NCI-H1105 (cell line): Measurements from ENCODE around the gene SLC20A1.
"Not testable (repeated sequence)": the region's sequence is repeated elsewhere in the genome, so short reads cannot be mapped to it uniquely, and the experiment has no call there.

Source experiments
- DNase-seq: peaks from one replicate; lab custom pipeline; 2025; lab: John Stamatoyannopoulos, UW

Gene SLC20A1

DNA sequence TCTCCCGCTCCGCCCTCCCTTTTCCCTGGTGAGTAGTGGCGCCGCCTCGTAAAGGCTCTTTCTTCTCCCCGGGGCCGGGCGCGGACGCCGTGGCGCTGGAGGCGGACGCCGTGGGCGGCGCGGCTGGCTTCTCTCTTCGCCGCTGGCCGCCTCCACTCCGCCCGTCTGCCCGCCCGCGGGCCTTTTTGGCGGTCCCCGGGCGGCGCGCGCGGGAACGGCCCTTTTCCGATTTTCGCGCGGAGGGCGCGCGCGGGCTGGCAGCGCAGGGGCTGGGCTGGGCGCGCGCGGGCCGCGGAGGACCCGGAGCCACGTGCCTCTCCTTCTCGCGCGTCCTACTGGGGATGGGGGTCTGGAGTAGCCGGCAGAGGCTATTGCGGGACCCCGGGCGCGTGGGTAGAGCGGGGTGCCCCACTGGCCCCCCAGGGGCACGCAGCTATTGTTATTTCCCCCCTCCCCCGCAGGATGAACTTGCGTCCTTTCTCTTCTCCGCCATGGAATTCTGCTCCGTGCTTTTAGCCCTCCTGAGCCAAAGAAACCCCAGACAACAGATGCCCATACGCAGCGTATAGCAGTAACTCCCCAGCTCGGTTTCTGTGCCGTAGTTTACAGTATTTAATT, 472 bp downstream of the SLC20A1 start:
- peak; percentile 52 for DNase-seq

DNA sequence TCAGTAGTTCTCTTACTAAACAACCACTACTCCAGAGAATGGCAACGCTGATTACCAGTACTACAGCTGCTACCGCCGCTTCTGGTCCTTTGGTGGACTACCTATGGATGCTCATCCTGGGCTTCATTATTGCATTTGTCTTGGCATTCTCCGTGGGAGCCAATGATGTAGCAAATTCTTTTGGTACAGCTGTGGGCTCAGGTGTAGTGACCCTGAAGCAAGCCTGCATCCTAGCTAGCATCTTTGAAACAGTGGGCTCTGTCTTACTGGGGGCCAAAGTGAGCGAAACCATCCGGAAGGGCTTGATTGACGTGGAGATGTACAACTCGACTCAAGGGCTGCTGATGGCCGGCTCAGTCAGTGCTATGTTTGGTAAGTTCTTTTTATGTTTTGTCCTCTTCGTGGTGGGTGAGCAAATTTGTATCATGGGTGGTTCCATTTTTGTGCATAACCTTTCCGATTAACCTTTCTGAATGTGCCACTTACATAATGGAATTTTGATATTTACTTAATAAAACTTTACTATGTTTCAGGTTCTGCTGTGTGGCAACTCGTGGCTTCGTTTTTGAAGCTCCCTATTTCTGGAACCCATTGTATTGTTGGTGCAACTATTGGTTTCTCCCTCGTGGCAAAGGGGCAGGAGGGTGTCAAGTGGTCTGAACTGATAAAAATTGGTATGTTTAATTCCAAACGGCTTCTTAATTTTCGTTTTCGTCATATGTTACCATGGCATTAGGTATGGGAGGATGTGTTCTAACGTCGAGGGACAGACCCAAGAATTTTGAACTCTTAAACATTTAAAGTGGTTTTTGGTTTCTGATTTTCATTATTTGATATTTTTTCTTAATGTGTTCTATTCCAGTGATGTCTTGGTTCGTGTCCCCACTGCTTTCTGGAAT, 1.3 kb downstream of the SLC20A1 start:
- peak; percentile 2 for DNase-seq

DNA sequence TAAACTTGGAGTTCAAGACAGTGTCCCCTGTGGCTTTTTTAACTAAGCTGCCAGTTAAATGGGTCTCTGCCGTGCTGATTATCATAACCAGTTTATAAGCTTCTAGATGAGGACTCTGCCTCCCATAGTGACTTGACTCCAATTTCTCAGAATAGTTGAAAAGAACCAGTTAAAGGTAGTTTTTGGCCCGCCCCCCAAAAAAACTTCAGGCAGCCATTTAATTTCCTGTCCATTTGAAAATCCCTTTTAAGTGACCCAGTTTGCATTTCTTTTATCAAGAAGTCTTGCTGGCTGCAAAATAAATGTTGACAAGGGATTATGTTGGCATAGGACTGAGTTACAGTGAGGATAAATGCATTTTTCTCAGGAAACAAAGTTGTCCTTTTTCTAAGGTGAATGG, 2.3 kb downstream of the SLC20A1 start:
- no peak for DNase-seq

DNA sequence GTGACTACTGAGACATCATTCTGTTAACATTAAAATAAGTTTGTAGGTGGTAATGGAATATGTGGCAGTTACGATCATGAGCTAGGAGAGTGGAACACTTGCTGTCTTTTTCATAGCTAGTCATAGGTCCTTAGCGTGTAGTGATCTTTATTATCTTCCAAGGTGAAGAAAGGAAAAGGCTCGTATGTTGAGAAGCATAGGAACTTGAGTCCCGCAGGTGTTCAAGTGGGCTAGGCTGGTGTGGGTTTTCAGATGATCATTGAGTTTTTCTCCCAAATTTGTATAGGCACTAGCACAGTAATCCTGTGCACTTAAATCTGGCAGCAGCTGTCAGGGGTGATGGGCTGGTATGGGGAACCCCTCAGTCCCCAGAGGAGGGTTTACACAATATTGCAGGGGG, 10.9 kb downstream of the SLC20A1 start:
- no peak for DNase-seq

DNA sequence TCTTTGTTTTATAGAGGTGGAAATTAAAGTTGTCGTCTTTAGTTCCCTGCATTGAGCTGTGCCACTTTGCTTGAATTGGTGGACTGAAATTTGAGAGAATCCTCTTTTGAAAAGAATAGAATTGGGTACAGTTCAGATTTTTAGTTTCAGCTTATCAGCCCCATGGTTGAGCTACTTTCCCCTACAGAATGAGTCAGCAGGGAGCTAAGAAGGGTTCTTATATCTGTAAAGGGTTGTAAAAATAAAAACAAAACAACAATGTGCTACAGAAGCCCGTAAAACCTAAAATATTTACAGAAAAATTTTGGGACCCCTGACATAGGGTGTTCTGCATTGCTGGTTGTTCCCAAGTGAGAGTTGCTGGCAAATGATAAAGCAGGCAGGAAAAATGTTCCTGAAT, 12.6 kb downstream of the SLC20A1 start:
- DNase-seq, result no peak

DNA sequence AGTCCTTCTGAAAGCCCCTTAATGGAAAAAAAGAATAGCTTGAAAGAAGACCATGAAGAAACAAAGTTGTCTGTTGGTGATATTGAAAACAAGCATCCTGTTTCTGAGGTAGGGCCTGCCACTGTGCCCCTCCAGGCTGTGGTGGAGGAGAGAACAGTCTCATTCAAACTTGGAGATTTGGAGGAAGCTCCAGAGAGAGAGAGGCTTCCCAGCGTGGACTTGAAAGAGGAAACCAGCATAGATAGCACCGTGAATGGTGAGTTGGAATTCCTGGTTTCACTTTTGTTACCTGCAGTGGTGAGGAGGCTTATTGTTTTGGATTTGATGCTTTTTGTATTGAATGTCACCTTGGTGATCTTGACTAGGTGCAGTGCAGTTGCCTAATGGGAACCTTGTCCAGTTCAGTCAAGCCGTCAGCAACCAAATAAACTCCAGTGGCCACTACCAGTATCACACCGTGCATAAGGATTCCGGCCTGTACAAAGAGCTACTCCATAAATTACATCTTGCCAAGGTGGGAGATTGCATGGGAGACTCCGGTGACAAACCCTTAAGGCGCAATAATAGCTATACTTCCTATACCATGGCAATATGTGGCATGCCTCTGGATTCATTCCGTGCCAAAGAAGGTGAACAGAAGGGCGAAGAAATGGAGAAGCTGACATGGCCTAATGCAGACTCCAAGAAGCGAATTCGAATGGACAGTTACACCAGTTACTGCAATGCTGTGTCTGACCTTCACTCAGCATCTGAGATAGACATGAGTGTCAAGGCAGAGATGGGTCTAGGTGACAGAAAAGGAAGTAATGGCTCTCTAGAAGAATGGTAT, 13.3 kb downstream of the SLC20A1 start:
- DNase-seq, result no peak

DNA sequence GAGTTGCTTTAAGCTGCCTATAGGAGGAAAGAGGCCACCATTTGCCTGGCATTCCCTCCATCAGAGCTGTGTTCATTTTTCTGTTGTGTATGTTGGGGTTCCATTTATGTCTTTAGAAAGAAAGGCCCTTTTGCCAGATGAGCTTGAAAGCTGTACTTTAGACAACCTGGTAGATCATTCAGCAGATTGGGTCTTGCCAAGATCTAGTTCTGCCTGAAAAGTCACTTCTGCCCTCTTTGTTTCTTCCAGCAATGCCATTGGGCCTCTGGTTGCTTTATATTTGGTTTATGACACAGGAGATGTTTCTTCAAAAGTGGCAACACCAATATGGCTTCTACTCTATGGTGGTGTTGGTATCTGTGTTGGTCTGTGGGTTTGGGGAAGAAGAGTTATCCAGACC, 14.4 kb downstream of the SLC20A1 start:
- no peak for DNase-seq

DNA sequence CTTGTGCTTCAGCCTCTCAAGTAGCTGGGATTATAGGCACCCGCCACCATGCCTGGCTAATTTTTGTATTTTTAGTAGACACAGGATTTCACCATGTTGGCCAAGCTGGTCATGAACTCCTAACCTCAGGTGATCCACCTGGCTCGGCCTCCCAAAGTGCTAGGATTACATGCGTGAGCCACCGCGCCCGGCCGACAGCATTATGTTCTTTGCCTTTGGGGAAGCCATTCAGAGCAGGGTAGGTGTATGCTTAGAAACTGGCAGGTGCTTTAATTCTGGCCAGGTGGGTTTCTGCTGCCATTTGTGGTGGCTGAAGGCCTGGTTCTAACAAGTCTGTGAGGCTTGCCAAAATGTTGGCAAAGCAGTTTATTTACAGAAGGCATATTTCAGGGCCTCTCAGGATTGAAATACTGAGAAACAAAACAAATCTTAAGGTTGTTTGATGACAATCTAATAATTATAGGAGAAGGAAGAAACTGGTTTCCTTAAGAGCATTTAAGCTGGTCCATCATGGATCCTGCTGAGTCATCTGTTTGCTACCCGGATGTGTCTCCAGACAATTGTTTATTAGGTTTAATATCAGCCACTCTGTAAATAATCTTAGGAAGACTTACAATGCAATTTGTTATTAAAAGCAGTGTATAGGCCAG, 16.0 kb downstream of the SLC20A1 start:
- peak; percentile 36 for DNase-seq

DNA sequence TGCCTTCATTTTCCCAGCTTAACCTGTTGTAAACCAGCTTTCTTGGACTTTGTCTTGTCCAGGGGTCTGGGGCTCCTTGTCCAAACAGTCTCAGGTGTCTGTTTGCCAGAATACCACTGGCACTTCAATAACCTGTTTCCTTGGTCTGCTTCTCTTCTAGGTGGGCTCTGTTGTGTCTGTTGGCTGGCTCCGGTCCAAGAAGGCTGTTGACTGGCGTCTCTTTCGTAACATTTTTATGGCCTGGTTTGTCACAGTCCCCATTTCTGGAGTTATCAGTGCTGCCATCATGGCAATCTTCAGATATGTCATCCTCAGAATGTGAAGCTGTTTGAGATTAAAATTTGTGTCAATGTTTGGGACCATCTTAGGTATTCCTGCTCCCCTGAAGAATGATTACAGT, 17.0 kb downstream of the SLC20A1 start:
- no peak for DNase-seq

DNA sequence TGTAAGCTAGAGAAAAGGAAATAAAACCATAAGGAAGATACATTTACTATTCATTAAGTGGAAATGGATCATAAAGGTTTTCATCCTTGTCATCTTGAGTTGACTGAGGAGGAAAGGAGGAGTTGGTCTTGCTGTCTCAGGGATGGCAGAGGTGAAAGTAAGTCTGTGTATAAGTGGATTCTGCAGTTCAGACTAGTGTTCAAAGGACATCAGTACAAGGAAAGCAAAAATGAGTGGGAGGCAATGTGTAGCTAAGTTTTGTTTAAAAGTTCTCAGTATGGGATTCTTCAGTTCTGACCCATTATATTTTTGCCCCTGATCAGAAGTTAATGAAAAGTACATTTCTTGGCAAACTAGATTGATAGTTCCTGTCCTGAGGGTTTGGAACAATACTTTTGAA, 18.9 kb downstream of the SLC20A1 start:
- DNase-seq, result no peak

DNA sequence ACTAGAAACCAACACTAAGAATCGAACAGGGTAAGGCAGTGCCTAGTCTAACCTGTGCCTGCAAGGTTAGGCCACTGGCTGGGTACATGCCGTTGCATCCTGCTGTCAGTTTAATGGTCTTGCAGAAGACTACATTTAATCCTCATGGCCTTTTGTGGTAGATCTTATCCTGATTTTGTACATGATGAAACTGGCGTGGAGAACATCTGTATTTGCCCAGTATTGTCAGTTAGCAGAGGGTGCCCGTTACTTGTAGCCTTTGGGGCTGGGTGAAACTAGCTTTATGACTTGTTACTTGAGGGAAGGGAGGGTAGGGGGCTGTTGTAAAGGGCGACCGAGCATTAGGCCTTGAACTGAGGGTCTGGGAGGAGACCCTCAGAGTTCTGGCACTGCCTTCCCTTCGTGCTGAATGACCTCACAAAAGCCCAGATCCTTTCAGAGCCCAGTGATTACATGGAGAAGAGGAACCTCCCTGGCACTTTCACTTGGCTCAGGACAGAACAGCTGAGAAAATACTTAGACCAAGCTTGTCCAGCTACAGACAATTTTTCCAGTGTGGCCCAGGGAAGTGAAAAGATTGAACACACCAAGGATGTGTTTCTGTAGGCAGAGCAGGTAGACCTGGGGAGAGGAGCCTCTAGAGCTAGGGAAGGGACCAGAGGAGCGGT, 19.5 kb downstream of the SLC20A1 start:
- DNase-seq, result no peak

DNA sequence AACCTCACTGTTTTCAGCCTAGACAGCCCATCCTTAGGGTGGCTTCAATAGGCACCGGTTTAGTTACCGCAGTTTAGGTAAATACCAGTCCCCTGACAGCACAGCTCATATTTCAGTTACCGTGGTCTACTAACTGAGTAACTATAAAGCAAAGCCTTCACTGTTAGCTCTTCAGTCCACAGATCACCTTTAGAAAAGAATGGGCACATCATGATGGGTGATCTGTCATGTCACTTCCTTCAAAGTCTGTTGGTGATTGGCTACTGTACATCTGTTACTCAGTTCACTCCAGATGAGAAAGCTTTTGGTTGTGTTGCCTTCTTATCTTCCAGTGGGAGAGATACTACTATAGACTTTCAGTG, 21.0 kb downstream of the SLC20A1 start:
- DNase-seq, result no peak

DNA sequence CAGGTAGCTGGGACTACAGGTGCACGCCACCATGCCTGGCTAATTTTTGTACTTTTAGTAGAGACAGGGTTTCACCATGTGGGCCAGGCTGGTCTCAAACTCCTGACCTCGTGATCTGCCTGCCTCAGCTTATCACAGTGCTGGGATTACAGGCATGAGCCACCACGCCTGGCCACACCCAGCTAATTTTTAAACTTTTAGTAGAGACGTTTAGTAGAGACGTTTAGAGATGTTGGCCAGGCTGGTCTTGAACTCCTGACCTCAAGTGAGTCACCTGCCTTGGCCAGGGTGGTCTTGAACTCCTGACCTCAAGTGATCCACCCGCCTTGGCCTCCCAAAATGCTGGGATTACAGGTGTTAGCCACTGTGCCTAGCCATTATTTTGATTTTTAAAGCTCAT, 21.8 kb downstream of the SLC20A1 start:
- DNase-seq, result not testable (repeated sequence)

DNA sequence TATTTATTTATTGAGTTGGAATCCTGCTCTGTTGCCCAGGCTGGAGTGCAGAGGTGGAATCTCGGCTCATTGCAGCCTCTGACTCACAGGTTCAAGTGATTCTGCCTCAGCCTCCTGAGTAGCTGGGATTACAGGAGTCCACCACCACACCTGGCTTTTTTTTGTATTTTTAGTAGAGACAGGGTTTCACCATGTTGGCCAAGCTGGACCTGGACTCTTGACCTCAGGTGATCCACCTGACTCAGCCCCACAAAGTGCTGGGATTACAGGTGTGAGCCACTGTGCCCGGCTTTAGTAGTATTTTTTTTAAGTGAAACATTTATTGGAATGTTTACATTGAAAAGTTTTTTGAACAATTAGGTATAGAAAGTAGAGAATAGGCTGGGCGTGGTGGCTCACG, 23.9 kb downstream of the SLC20A1 start:
- no peak for DNase-seq

DNA sequence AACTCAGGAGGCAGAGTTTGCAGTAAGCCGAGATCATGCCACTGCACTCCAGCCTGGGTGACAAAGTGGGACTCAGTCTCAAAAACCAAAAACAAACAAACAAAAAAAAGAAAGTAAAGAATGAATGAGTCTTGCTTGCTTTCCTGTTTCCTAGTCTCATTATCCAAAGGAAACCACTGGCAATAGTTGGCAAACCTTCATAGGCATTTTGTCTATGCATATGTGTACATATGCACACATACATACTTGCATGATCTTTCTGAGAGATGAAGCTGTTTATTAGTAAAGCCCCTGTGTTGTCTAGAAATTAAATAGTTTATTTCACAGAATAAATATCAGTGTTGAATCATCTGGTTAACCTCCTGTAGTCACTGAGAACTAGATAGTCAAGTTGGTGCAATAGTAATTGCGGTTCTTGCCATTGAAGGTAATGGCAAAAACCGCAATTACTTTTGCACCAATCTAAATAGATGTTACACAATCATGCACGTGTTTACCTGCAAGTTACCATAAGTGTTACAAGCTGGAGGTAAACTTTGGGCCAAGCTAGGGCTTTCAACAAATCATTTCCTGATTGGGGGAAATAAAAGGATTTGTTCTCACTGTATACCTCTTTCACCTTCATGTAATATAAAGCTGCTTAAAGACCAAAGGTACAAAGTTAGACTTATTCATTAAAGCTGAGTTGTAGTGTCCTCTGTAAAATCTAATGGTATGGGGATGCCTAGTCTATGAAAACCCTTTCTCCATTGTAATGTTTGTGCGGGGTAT, 24.7 kb downstream of the SLC20A1 start:
- no peak for DNase-seq

DNA sequence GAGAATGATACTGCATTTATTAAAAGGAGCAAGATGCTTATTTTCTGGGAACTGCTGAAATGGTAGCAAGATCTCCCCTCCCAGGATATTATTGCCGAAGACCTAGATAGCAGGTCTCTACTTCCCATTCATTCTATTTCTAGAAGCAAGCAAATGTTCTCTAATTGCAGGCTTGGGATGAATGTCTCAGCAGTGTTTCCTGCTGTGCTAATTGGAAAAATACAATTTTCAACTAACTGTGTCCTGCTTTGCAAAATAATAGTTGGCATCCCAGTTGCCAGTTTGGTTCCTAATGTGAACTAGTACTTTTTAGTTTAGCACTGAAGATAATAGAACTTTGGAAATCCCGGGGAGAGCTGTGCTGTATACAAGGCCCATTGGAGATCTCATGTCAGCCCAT, 26.1 kb downstream of the SLC20A1 start:
- DNase-seq, result no peak

DNA sequence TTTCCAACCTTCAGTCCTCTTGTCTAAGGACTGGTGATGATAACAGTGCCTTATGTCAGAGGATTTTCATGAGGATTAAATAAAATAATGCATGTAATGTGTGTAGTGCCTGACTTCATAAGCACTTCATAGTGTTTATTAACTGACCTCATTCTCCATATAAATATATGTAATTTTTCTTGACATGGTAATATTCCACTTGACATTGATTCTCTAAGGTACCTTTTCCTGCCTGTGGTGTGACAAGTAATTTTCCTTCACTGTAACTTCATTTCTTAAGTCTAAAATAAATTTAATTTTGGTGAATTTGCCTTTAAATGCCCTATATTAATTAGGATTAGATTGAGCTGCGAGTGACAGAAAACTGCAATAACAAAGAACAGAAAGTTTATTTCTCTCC, 27.3 kb downstream of the SLC20A1 start:
- no peak for DNase-seq

DNA sequence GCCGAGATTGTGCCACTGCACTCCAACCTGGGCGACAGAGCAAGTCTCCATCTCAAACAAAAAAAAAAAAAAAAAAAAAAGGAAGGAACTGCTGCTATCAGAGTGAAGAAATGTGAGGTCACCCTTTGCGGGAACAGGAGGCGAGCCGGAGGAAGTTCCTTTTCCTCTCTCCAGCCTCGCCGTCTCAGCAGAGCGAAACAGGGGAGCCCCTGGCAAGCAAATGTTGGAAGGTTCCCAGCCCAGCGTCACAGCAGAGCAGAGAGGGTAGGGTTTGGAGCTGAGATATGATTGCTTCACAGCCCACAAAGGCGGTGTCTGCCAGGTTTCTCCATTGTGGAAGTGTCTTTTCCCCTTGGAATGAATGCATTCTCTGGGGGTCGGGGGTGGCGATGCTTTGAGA, 28.5 kb downstream of the SLC20A1 start:
- no peak for DNase-seq

DNA sequence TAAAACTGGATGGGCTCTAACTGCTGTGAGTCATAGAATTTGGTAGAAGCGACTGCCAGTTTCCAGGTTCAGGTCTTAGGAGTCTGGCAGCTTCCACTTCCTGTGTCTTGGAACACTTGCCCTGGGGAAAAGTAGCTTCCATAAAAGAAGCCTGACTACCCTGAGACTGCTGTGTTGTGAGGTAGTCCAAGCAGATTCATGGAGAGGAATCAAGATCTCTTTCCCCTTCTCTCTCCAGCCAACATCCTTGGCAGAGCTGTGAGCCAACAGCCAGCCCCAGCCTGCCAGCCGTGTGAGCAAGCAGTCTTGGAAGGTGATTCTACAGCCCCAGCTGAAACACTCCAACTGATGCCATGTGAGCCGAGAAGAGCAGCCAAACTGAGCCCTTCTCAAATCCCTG, 33.7 kb downstream of the SLC20A1 start:
- no peak for DNase-seq

DNA sequence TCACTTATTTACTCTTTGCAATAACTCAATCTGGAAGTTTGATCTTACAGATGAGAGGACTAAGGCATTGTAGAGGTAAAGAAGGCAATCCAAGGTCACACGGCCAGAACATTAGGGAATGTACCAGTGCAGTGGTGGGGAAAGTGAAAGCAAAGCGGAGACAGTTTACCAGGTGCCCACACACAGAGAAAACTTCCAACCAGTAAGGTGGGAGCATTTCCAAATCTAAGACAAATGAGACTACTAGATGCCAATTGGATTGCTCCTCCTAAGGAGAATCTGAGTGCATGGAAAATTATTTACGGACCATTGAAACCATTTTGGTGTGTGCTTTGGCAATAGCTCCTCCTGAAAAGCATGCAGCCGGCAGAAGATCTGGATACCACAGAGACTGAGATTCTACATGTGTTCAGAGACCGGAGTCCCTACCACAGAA, 34.9 kb downstream of the SLC20A1 start:
- DNase-seq, result no peak

DNA sequence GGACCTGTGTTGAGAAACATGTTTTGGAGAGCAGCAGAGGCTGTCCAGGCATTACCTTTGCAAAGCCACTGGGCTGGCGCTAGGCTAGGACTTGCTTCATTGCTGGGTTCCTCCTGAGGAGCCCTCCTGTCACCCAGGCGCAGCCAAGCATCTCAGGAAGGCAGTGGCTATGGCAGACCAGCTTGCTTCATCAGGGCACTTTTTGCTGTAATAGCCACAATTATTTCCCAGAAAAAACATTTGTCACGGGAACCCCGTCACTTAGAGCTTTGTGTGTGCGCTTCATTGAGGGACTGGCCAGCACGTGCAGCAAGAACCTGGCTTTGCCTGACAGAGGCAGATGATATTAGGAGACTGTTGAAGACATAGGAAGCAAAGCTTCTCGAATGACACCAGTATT, 36.4 kb downstream of the SLC20A1 start:
- DNase-seq, result no peak
